ENCODE results near the gene EVI2A. TPM values are rescaled to one million over a fixed set of nuclear protein-coding genes. Genes with fewer than 3 reads are reported as not detected.

Gene EVI2A
- total and polyA plus RNA-seq, 2 of the 13 experiments (the other 11 are each of a cell fraction or from before 2014, with no cell fraction given): not detected

DNA sequence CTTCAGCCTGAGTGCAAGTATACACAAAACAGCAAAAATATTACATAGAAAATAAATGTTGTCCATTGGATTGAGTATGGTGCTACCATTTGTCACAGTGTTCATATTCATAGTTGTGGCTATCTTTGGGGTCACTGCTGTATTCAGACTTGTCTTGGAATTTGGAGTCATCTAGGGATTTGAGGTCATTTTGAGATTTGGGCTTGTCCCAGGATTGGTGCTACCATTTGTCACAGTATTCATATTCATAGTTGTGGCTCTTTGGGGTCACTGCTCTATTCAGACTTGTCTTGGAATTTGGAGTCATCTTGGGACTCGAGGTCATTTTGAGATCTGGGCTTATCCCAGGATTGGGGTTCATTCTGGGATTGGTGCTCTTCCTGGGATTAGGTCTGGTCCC is 49.2 kb downstream of the EVI2A start:
- TF ChIP-seq SP140L (CRISPR knock-in tag; IDR thresholded peaks at IDR 0.05; ENCODE audit: borderline replicate concordance) (no peak), ZNF230 (CRISPR knock-in tag; IDR thresholded peaks at IDR 0.05) (no peak), XBP1 (CRISPR knock-in tag; IDR thresholded peaks at IDR 0.05) (no peak), ZNF205 (CRISPR knock-in tag; IDR thresholded peaks at IDR 0.05) (no peak), ZNF17 (CRISPR knock-in tag; IDR thresholded peaks at IDR 0.05) (no peak), BRD4 (CRISPR knock-in tag; IDR thresholded peaks at IDR 0.05) (no peak), ZSCAN12 (CRISPR knock-in tag; IDR thresholded peaks at IDR 0.05) (no peak), HNF4G (IDR thresholded peaks at IDR 0.05; ENCODE audit: borderline replicate concordance, low read depth, low read length) (no peak), HNF4G (CRISPR knock-in tag; IDR thresholded peaks at IDR 0.05; ENCODE audit: borderline replicate concordance, low read depth) (no peak), ZNF556 (CRISPR knock-in tag; IDR thresholded peaks at IDR 0.05; ENCODE audit: borderline replicate concordance) (no peak)
- TF ChIP-seq, protein P1, sequence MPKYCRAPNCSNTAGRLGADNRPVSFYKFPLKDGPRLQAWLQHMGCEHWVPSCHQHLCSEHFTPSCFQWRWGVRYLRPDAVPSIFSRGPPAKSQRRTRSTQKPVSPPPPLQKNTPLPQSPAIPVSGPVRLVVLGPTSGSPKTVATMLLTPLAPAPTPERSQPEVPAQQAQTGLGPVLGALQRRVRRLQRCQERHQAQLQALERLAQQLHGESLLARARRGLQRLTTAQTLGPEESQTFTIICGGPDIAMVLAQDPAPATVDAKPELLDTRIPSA (CRISPR knock-in tag; IDR thresholded peaks at IDR 0.05; ENCODE audit: borderline replicate concordance): no peak
- TF ChIP-seq, protein P2, sequence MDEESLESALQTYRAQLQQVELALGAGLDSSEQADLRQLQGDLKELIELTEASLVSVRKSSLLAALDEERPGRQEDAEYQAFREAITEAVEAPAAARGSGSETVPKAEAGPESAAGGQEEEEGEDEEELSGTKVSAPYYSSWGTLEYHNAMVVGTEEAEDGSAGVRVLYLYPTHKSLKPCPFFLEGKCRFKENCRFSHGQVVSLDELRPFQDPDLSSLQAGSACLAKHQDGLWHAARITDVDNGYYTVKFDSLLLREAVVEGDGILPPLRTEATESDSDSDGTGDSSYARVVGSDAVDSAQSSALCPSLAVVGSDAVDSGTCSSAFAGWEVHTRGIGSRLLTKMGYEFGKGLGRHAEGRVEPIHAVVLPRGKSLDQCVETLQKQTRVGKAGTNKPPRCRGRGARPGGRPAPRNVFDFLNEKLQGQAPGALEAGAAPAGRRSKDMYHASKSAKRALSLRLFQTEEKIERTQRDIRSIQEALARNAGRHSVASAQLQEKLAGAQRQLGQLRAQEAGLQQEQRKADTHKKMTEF (CRISPR knock-in tag; IDR thresholded peaks at IDR 0.05): no peak
- TF ChIP-seq, protein P3, sequence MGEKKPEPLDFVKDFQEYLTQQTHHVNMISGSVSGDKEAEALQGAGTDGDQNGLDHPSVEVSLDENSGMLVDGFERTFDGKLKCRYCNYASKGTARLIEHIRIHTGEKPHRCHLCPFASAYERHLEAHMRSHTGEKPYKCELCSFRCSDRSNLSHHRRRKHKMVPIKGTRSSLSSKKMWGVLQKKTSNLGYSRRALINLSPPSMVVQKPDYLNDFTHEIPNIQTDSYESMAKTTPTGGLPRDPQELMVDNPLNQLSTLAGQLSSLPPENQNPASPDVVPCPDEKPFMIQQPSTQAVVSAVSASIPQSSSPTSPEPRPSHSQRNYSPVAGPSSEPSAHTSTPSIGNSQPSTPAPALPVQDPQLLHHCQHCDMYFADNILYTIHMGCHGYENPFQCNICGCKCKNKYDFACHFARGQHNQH (CRISPR knock-in tag; IDR thresholded peaks at IDR 0.05): no peak
- TF ChIP-seq, protein P4, sequence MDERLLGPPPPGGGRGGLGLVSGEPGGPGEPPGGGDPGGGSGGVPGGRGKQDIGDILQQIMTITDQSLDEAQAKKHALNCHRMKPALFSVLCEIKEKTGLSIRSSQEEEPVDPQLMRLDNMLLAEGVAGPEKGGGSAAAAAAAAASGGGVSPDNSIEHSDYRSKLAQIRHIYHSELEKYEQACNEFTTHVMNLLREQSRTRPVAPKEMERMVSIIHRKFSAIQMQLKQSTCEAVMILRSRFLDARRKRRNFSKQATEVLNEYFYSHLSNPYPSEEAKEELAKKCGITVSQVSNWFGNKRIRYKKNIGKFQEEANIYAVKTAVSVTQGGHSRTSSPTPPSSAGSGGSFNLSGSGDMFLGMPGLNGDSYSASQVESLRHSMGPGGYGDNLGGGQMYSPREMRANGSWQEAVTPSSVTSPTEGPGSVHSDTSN (CRISPR knock-in tag; IDR thresholded peaks at IDR 0.05): no peak
- Histone ChIP-seq H4K20me1 (ENCODE audit: insufficient read depth, low read length) (no peaks in the 10 kb centered on the region), H2AFZ (ENCODE audit: low read length) (no peak overlapping the region), H3K9me3 (ENCODE audit: low read length) (no peaks in the 10 kb centered on the region), H3K4me3 (replicated peaks in 1 of 3; ENCODE audit: insufficient read depth in 1 of 3, low read depth in 2 of 3, low read length in 3 of 3) (no peak overlapping the region), H3K4me1 (ENCODE audit: insufficient read depth, low read length) (peaks cover 32% of the 10 kb centered on the region), H3K9ac (ENCODE audit: insufficient read depth, low read depth, low read length) (no peak overlapping the region), H3K36me3 (replicated peaks in 1 of 2; ENCODE audit: control insufficient read depth in 1 of 2, insufficient read depth in 2 of 2, low read length in 2 of 2) (peaks cover 2 to 33% of the 10 kb centered on the region in 2 experiments; a peak in 4 of 5 replicates), H3K27me3 (ENCODE audit: control insufficient read depth in 1 of 2, insufficient read depth in 2 of 2, low read length in 2 of 2) (no peaks in the 10 kb centered on the region), H3K27ac (ENCODE audit: extremely low read length, insufficient read depth, low read length) (no peak overlapping the region), H3K79me2 (ENCODE audit: insufficient read depth, low read length) (no peaks in the 10 kb centered on the region), H3K4me2 (ENCODE audit: low read depth, low read length) (no peak overlapping the region)
- no TSS peak for BruUV-seq (replicated peaks)
- no peak for DNase-seq (ENCODE audit: low spot score)
- ATAC-seq: no peak
- no peak for FAIRE-seq
- 86% methylated on average over 1 of the region's 1 CpG for WGBS (ENCODE audit: low lambda C conversion rate)
- CTCF ChIA-PET (ENCODE audit: low intra/inter-chr PET ratio, low total read pairs): no interaction called here
- in situ Hi-C loops (cut with HindIII; ENCODE audit: extremely low pct_ligation_motif_present, low pct_unique_long_range_greater_than_20kb) (no loop called here), intact Hi-C loops (cut with micrococcal nuclease; ENCODE audit: unreplicated experiment) (loop anchor here (5.0 kb wide), 1 partner anchor 105 kb away; no protein-coding TSS in a partner anchor)
- POLR2A ChIA-PET: no interaction called here

All from HepG2 (cell line).